HG03097 (cell line): ENCODE data around the gene RARB.

ENCODE experiments used
- ATAC-seq: cut with Tn5 transposase; IDR thresholded peaks from one replicate; pipeline ENCODE4 v1.9.1; 2021; ENCODE audit not compliant: unreplicated experiment, low FRiP score

RARB gene

GRCh38 chr3:25537516-25537915, 109.5 kb downstream of the RARB start:
- ATAC-seq, result no peak

- ATAC-seq, result no peak
Measured at GRCh38 chr3:25540273-25540672, 112.2 kb downstream of the RARB start.

- ATAC-seq, result no peak
Measured at GRCh38 chr3:25542492-25543039, 114.5 kb downstream of the RARB start.

- ATAC-seq, result no peak
Measured at GRCh38 chr3:25547103-25547502, 119.0 kb downstream of the RARB start.

- no peak for ATAC-seq
Measured at GRCh38 chr3:25547943-25548674, 120.0 kb downstream of the RARB start.

GRCh38 chr3:25548836-25549235, 120.8 kb downstream of the RARB start:
- no peak for ATAC-seq

GRCh38 chr3:25552251-25552650, 124.2 kb downstream of the RARB start:
- no peak for ATAC-seq

- no peak for ATAC-seq
Measured at GRCh38 chr3:25554376-25554775, 126.3 kb downstream of the RARB start.

GRCh38 chr3:25555695-25556437, 127.8 kb downstream of the RARB start:
- ATAC-seq, result no peak

- no peak for ATAC-seq
Measured at GRCh38 chr3:25556447-25556846, 128.4 kb downstream of the RARB start.

- no peak for ATAC-seq
Measured at GRCh38 chr3:25557694-25558093, 129.6 kb downstream of the RARB start.

GRCh38 chr3:25558121-25558520, 130.1 kb downstream of the RARB start:
- no peak for ATAC-seq

- ATAC-seq, result no peak
Measured at GRCh38 chr3:25558796-25559195, 130.7 kb downstream of the RARB start.

- ATAC-seq, result no peak
Measured at GRCh38 chr3:25563601-25564000, 135.5 kb downstream of the RARB start.

GRCh38 chr3:25564075-25564474, 136.0 kb downstream of the RARB start:
- no peak for ATAC-seq

GRCh38 chr3:25565807-25566206, 137.7 kb downstream of the RARB start:
- no peak for ATAC-seq

- ATAC-seq, result no peak
Measured at GRCh38 chr3:25566358-25566920, 138.4 kb downstream of the RARB start.

GRCh38 chr3:25567388-25567787, 139.3 kb downstream of the RARB start:
- no peak for ATAC-seq

GRCh38 chr3:25567806-25568524, 139.9 kb downstream of the RARB start:
- no peak for ATAC-seq

- no peak for ATAC-seq
Measured at GRCh38 chr3:25568525-25569078, 140.5 kb downstream of the RARB start.

GRCh38 chr3:25571285-25571684, 143.2 kb downstream of the RARB start:
- ATAC-seq, result no peak
